Keratinocyte (primary cell): ENCODE results near the gene ADGRL3. TPM values are rescaled to one million over a fixed set of nuclear protein-coding genes. Genes with fewer than 3 reads are reported as not detected.

ENCODE experiments used
- DNase-seq: peaks from one replicate; pipeline ENCODE4 v3.0.0-alpha.2; 2011; ENCODE audit warnings: low read depth, missing footprints, low spot score
- FAIRE-seq: peaks from 2 replicates; lab custom pipeline; 2011; peaks lifted over from hg19 to GRCh38; lab: Jason Lieb, UNC
- H2AFZ ChIP-seq: 2 replicates; pipeline ENCODE4 v1.6.0; 2012; ENCODE audit warnings: low read length, control low read depth, inconsistent platforms; ENCODE audit not compliant: control insufficient read depth
- H3K27ac ChIP-seq: 2 replicates; pipeline ENCODE4 v1.5.1; 2011; ENCODE audit warnings: low read length; ENCODE audit not compliant: control insufficient read depth, insufficient read depth
- H3K27me3 ChIP-seq: 3 replicates; pipeline ENCODE4 v1.6.0; 2011; ENCODE audit warnings: low read length; ENCODE audit not compliant: control insufficient read depth, insufficient read depth; ENCODE audit errors: extremely low read depth
- H3K36me3 ChIP-seq, 2 experiments: 2 replicates in 1 of 2; 3 replicates in 1 of 2; pipeline ENCODE4 v1.5.1; 2011; ENCODE audit warnings: low read length in 2 of 2, mild to moderate bottlenecking in 1 of 2; ENCODE audit not compliant: control insufficient read depth in 2 of 2, insufficient read depth in 2 of 2; ENCODE audit errors: extremely low read depth in 1 of 2
- H3K4me1 ChIP-seq: 3 replicates; pipeline ENCODE4 v1.5.1; 2011; ENCODE audit warnings: low read length; ENCODE audit not compliant: control insufficient read depth, insufficient read depth; ENCODE audit errors: extremely low read depth
- H3K4me2 ChIP-seq: 3 replicates; pipeline ENCODE4 v1.6.0; 2011; ENCODE audit warnings: low read depth, low read length; ENCODE audit not compliant: control insufficient read depth, insufficient read depth; ENCODE audit errors: extremely low read depth
- H3K4me3 ChIP-seq, 3 experiments: fragments of 200-600 bp in 1 of 3; sonication (generic) in 1 of 3; 2 replicates in 2 of 3; 3 replicates in 1 of 3; pipeline ENCODE4 v1.5.1; 2011 to 2016; ENCODE audit warnings: low read length in 3 of 3, mild to moderate bottlenecking in 3 of 3, control low read depth in 2 of 3, inconsistent platforms in 1 of 3, low read depth in 1 of 3, mixed read lengths in 1 of 3, mixed run types in 1 of 3, moderate library complexity in 1 of 3; ENCODE audit not compliant: control insufficient read depth in 2 of 3, insufficient read depth in 2 of 3; ENCODE audit errors: extremely low read depth in 1 of 3
- H3K79me2 ChIP-seq: 2 replicates; pipeline ENCODE4 v1.6.0; 2012; ENCODE audit warnings: low read length; ENCODE audit not compliant: control insufficient read depth, insufficient read depth
- H3K9ac ChIP-seq: 3 replicates; pipeline ENCODE4 v1.6.0; 2011; ENCODE audit warnings: low read length; ENCODE audit not compliant: control insufficient read depth, insufficient read depth; ENCODE audit errors: extremely low read depth
- H3K9me1 ChIP-seq: 3 replicates; pipeline ENCODE4 v1.6.0; 2011; ENCODE audit warnings: low read length; ENCODE audit not compliant: control insufficient read depth, insufficient read depth; ENCODE audit errors: extremely low read depth
- H3K9me3 ChIP-seq: 2 replicates; pipeline ENCODE4 v1.5.1; 2012; ENCODE audit warnings: low read depth, low read length; ENCODE audit not compliant: control insufficient read depth
- H4K20me1 ChIP-seq: 3 replicates; pipeline ENCODE4 v1.6.0; 2011; ENCODE audit warnings: low read length; ENCODE audit not compliant: control insufficient read depth, insufficient read depth; ENCODE audit errors: extremely low read depth
- EZH2 ChIP-seq: IDR thresholded peaks from one replicate; pipeline ENCODE4 v1.6.1; 2012; ENCODE audit warnings: inconsistent platforms, mild to moderate bottlenecking, low read length, moderate library complexity
- dilution Hi-C: fragments of 300-500 bp; cut with MboI; formaldehyde crosslinking; loops from one replicate; pipeline ENCODE4 v1.7.0; 2020; ENCODE audit warnings: low sequenced_read_pairs; ENCODE audit not compliant: extremely low pct_ligation_motif_present
- polyA plus RNA-seq, 5 experiments: library from polyadenylated mRNA; depleted of rRNA in 3 of 5; stranded (reverse) in 3 of 5; stranded (forward) in 1 of 5; unstranded in 1 of 5; fragments of >200 nt; gene quantifications; 1 replicate in 1 of 5; 2 replicates in 3 of 5; 3 replicates in 1 of 5; pipeline versions ENCODE4 v1.2.1 to v1.2.3, GENCODE V29; 2011 to 2012; ENCODE audit warnings: missing spikeins in 2 of 5, low read depth in 1 of 5, low replicate concordance in 1 of 5
- TF ChIP-seq, protein P1 (sequence below), 3 experiments: IDR thresholded peaks in 1 of 3; conservative IDR thresholded peaks in 1 of 3; optimal IDR thresholded peaks in 1 of 3; 2 replicates in 2 of 3; 3 replicates in 1 of 3; pipeline versions ENCODE3 to v1.5.1; 2011; ENCODE audit warnings: low read length in 3 of 3, mild to moderate bottlenecking in 3 of 3, moderate library complexity in 2 of 3, control low read depth in 1 of 3, inconsistent platforms in 1 of 3; ENCODE audit not compliant: insufficient read depth in 2 of 3; ENCODE audit errors: extremely low read depth in 1 of 3

ADGRL3 gene
- polyA plus RNA-seq, 1 donor (not counting 4 experiments of a cell fraction or from before 2014, with no cell fraction given), result 0.18 TPM

DNA sequence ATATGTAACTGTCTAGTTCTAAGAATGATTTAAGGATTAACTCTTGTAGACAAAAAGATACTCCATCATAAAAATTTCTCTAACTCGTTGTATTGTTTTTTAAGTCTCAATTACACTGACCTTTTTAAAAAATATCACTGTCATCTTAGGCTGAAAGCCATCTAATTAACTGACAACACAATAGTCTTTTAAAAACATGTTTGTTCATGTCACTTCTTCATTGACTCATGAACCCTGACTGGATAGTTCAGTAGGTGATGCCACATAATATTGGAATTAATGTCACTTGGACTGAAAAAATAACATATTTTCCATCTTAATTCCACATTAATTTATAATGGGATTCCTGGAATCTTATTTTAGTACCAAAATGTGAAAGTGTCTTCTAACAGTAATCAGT, 179.3 kb downstream of the ADGRL3 start:
- no peak overlapping the region for H3K4me3 ChIP-seq
- H3K27ac ChIP-seq, result no peak overlapping the region
- H3K9ac ChIP-seq, result no peak overlapping the region
- DNase-seq, result no peak
- no peaks in the 10 kb centered on the region for H3K9me3 ChIP-seq
- H4K20me1 ChIP-seq, result no peaks in the 10 kb centered on the region
- no peak for FAIRE-seq
- H3K27me3 ChIP-seq, result no peaks in the 10 kb centered on the region
- dilution Hi-C loops, result no loop called here
- H2AFZ ChIP-seq, result no peak overlapping the region
- no peak overlapping the region for H3K4me2 ChIP-seq
- no peaks in the 10 kb centered on the region for H3K79me2 ChIP-seq
- no peaks in the 10 kb centered on the region for H3K36me3 ChIP-seq
- H3K4me1 ChIP-seq, result peaks cover 15% of the 10 kb centered on the region
- no peak for TF ChIP-seq EZH2
- TF ChIP-seq, protein P1, sequence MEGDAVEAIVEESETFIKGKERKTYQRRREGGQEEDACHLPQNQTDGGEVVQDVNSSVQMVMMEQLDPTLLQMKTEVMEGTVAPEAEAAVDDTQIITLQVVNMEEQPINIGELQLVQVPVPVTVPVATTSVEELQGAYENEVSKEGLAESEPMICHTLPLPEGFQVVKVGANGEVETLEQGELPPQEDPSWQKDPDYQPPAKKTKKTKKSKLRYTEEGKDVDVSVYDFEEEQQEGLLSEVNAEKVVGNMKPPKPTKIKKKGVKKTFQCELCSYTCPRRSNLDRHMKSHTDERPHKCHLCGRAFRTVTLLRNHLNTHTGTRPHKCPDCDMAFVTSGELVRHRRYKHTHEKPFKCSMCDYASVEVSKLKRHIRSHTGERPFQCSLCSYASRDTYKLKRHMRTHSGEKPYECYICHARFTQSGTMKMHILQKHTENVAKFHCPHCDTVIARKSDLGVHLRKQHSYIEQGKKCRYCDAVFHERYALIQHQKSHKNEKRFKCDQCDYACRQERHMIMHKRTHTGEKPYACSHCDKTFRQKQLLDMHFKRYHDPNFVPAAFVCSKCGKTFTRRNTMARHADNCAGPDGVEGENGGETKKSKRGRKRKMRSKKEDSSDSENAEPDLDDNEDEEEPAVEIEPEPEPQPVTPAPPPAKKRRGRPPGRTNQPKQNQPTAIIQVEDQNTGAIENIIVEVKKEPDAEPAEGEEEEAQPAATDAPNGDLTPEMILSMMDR (optimal IDR thresholded peaks at IDR 0.05 in 1 of 3, IDR thresholded peaks at IDR 0.05 in 1 of 3, conservative IDR thresholded peaks at IDR 0.05 in 1 of 3; ENCODE audit: extremely low read depth in 1 of 3, insufficient read depth in 2 of 3, low read length in 3 of 3), result no peak
- H3K9me1 ChIP-seq, result no peaks in the 10 kb centered on the region

GRCh38 chr4:61380865-61381264, 180.7 kb downstream of the ADGRL3 start:
- FAIRE-seq (no peak), DNase-seq (no peak)
- no peaks in the 10 kb centered on the region for H3K9me3 ChIP-seq
- H2AFZ ChIP-seq, result peak overlapping the region; percentile 23
- dilution Hi-C loops, result no loop called here
- H3K4me2 ChIP-seq, result no peak overlapping the region
- H3K79me2 ChIP-seq, result no peaks in the 10 kb centered on the region
- no peak overlapping the region for H3K27ac ChIP-seq
- H4K20me1 ChIP-seq, result no peaks in the 10 kb centered on the region
- H3K4me3 ChIP-seq, result no peak overlapping the region
- no peaks in the 10 kb centered on the region for H3K4me1 ChIP-seq
- no peaks in the 10 kb centered on the region for H3K36me3 ChIP-seq
- no peak overlapping the region for H3K9ac ChIP-seq
- no peaks in the 10 kb centered on the region for H3K9me1 ChIP-seq
- no peaks in the 10 kb centered on the region for H3K27me3 ChIP-seq
- TF ChIP-seq EZH2, result no peak
- TF ChIP-seq, protein P1 (optimal IDR thresholded peaks at IDR 0.05 in 1 of 3, IDR thresholded peaks at IDR 0.05 in 1 of 3, conservative IDR thresholded peaks at IDR 0.05 in 1 of 3; ENCODE audit: extremely low read depth in 1 of 3, insufficient read depth in 2 of 3, low read length in 3 of 3), result no peak
